Astrocyte (in vitro differentiated cells and primary cell): ENCODE results near the gene FAM184B. TPM values are rescaled to one million over a fixed set of nuclear protein-coding genes. Genes with fewer than 3 reads are reported as not detected.
A peak's percentile ranks its signal among the peaks of the same experiment; 100 is the strongest.

Source experiments
- DNase-seq: peaks from one replicate; pipeline ENCODE4 v3.0.0-alpha.2; 2010; ENCODE audit warnings: low read depth
- FAIRE-seq: peaks from 2 replicates; lab custom pipeline; 2011; peaks lifted over from hg19 to GRCh38; lab: Jason Lieb, UNC
- H2AFZ ChIP-seq: 2 replicates; pipeline ENCODE4 v1.6.0; 2012; ENCODE audit warnings: low read depth, low read length, inconsistent platforms
- H3K27ac ChIP-seq: 2 replicates; pipeline ENCODE4 v1.5.1; 2011; ENCODE audit warnings: low read depth, low read length, inconsistent platforms
- H3K27me3 ChIP-seq: 2 replicates; pipeline ENCODE4 v1.6.0; 2011; ENCODE audit warnings: low read length, inconsistent platforms; ENCODE audit not compliant: insufficient read depth
- H3K36me3 ChIP-seq: 2 replicates; pipeline ENCODE4 v1.5.1; 2011; ENCODE audit warnings: low read length, inconsistent platforms; ENCODE audit not compliant: insufficient read depth
- H3K4me1 ChIP-seq: 2 replicates; pipeline ENCODE4 v1.5.1; 2011; ENCODE audit warnings: low read length, inconsistent platforms; ENCODE audit not compliant: insufficient read depth
- H3K4me2 ChIP-seq: 2 replicates; pipeline ENCODE4 v1.6.0; 2012; ENCODE audit warnings: low read length, inconsistent platforms
- H3K4me3 ChIP-seq: 2 replicates; pipeline ENCODE4 v1.5.1; 2011; ENCODE audit warnings: low read depth, mild to moderate bottlenecking, low read length, inconsistent platforms; ENCODE audit not compliant: insufficient read depth
- H3K79me2 ChIP-seq: 2 replicates; pipeline ENCODE4 v1.6.0; 2012; ENCODE audit warnings: mild to moderate bottlenecking, low read length, inconsistent platforms; ENCODE audit not compliant: insufficient read depth
- H3K9ac ChIP-seq: 2 replicates; pipeline ENCODE4 v1.6.0; 2012; ENCODE audit warnings: mild to moderate bottlenecking, low read length, inconsistent platforms
- H3K9me3 ChIP-seq: 2 replicates; pipeline ENCODE4 v1.5.1; 2012; ENCODE audit warnings: low read depth, mild to moderate bottlenecking, low read length, inconsistent platforms; ENCODE audit not compliant: insufficient read depth
- H4K20me1 ChIP-seq: 2 replicates; pipeline ENCODE4 v1.6.0; 2012; ENCODE audit warnings: low read length, inconsistent platforms; ENCODE audit not compliant: insufficient read depth
- H3K27ac Mint-ChIP-seq: one replicate; pipeline ENCODE4 v1.8.0; 2021; ENCODE audit warnings: mild to moderate bottlenecking, mixed read lengths; ENCODE audit not compliant: unreplicated experiment
- H3K27me3 Mint-ChIP-seq: one replicate; pipeline ENCODE4 v1.8.0; 2021; ENCODE audit warnings: low read depth, mixed read lengths; ENCODE audit not compliant: unreplicated experiment
- H3K36me3 Mint-ChIP-seq: one replicate; pipeline ENCODE4 v1.8.0; 2021; ENCODE audit warnings: low read depth, mixed read lengths; ENCODE audit not compliant: unreplicated experiment
- H3K4me1 Mint-ChIP-seq: one replicate; pipeline ENCODE4 v1.8.0; 2021; ENCODE audit warnings: low read depth, mixed read lengths; ENCODE audit not compliant: unreplicated experiment
- H3K4me3 Mint-ChIP-seq: one replicate; pipeline ENCODE4 v1.8.0; 2021; ENCODE audit warnings: mild to moderate bottlenecking, moderate library complexity, mixed read lengths; ENCODE audit not compliant: unreplicated experiment
- H3K9me3 Mint-ChIP-seq: one replicate; pipeline ENCODE4 v1.8.0; 2021; ENCODE audit warnings: mild to moderate bottlenecking, mixed read lengths; ENCODE audit not compliant: unreplicated experiment
- EZH2 ChIP-seq: IDR thresholded peaks from 2 replicates; pipeline ENCODE4 v1.6.1; 2012; ENCODE audit warnings: mild to moderate bottlenecking, low read length, inconsistent platforms; ENCODE audit not compliant: insufficient read depth
- total RNA-seq: library from RNA; stranded (reverse); gene quantifications from 2 replicates; pipeline ENCODE4 v1.2.1, GENCODE V29; 2021
- TF ChIP-seq, protein P1 (sequence below): IDR thresholded peaks from 2 replicates; pipeline ENCODE4 v1.5.1; 2011; ENCODE audit warnings: low read depth, mild to moderate bottlenecking, inconsistent platforms, low read length, moderate library complexity; ENCODE audit not compliant: insufficient read depth

Gene FAM184B
- total RNA-seq, 1 donor from 2014 or later: 0.54 TPM

DNA sequence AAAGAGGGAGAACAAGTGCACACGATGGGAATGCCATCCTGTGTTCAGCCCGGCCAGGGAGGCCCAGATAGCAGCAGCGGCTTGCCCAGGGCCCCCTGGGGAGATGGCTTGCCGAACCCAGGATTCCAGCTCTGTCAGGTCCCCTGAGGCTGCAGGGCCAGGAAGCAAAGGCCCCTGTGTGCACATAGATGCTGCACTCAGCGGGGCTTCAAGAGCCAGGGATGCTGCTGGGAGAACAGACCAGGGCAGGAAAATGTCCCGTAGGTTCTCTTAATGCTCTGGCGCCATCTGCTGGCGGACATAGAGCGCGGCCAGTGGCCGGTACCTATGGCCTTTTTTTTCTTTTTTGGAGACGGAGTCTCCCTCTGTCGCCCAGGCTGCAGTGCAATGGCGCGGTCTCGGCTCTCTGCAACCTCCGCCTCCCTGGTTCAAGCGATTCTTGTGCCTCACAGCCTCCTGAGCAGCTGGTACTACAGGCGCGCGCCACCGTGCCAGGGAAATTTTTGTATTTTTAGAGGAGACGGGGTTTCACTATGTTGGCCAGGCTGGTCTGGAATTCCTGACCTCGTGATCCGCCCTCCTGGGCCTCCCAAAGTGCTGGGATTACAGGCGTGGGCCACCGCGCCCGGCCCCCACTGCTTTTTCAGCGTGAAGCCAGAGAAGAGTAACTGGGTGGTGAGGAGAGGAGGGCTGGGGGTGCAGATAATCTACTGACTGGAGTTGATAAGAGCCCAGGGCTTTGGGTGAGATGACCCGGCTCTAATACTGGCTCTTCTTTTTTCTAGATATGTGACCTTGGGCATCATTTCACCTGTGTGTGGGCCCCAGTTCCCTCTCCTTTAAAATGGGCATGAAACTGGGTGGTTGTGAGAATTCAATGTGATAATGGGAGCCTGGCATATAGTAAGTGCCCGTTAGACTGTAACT, 144.5 kb downstream of the FAM184B start:
- peak; percentile 34 for DNase-seq
- peaks cover 16% of the 10 kb centered on the region for H3K36me3 ChIP-seq
- no peak for FAIRE-seq
- H3K27me3 Mint-ChIP-seq: no peaks in the 10 kb centered on the region
- no peak overlapping the region for H3K9ac ChIP-seq
- no peak overlapping the region for H3K4me3 Mint-ChIP-seq
- no peak overlapping the region for H3K27ac Mint-ChIP-seq
- H4K20me1 ChIP-seq: peaks cover 21% of the 10 kb centered on the region
- H3K4me3 ChIP-seq: no peak overlapping the region
- H3K9me3 ChIP-seq: no peaks in the 10 kb centered on the region
- no peak overlapping the region for H3K27ac ChIP-seq
- no peak for TF ChIP-seq EZH2
- TF ChIP-seq, protein P1, sequence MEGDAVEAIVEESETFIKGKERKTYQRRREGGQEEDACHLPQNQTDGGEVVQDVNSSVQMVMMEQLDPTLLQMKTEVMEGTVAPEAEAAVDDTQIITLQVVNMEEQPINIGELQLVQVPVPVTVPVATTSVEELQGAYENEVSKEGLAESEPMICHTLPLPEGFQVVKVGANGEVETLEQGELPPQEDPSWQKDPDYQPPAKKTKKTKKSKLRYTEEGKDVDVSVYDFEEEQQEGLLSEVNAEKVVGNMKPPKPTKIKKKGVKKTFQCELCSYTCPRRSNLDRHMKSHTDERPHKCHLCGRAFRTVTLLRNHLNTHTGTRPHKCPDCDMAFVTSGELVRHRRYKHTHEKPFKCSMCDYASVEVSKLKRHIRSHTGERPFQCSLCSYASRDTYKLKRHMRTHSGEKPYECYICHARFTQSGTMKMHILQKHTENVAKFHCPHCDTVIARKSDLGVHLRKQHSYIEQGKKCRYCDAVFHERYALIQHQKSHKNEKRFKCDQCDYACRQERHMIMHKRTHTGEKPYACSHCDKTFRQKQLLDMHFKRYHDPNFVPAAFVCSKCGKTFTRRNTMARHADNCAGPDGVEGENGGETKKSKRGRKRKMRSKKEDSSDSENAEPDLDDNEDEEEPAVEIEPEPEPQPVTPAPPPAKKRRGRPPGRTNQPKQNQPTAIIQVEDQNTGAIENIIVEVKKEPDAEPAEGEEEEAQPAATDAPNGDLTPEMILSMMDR: peak; percentile 92
- no peaks in the 10 kb centered on the region for H3K79me2 ChIP-seq
- H3K27me3 ChIP-seq: no peaks in the 10 kb centered on the region
- peaks cover 1% of the 10 kb centered on the region for H3K36me3 Mint-ChIP-seq
- H3K4me1 Mint-ChIP-seq: no peaks in the 10 kb centered on the region
- H3K4me1 ChIP-seq: no peaks in the 10 kb centered on the region
- H3K9me3 Mint-ChIP-seq: no peaks in the 10 kb centered on the region
- no peak overlapping the region for H2AFZ ChIP-seq
- H3K4me2 ChIP-seq: no peak overlapping the region

DNA sequence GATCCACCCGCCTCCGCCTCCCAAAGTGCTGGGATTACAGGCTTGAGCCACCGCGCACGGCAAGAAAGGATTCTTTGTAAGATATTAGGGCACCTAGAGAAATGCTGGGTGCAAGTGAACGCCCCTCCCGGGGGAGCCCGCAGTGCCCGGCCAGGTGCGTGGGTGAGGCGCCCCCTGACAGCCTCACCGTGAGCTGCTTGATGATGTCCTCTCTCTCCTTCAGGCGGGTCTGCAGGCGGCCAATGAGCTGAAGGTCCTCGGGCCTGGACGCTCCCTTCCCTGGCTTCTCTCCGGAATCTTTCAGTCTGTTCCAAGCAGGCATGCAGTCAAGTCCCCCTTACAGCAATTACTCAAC, 145.1 kb downstream of the FAM184B start:
- FAIRE-seq (no peak), DNase-seq (no peak)
- no peaks in the 10 kb centered on the region for H3K9me3 ChIP-seq
- peaks cover 28% of the 10 kb centered on the region for H4K20me1 ChIP-seq
- no peak overlapping the region for H3K4me2 ChIP-seq
- no peak overlapping the region for H3K4me3 Mint-ChIP-seq
- no peaks in the 10 kb centered on the region for H3K79me2 ChIP-seq
- H3K27me3 Mint-ChIP-seq: no peaks in the 10 kb centered on the region
- no peak overlapping the region for H3K4me3 ChIP-seq
- H3K4me1 ChIP-seq: no peaks in the 10 kb centered on the region
- no peaks in the 10 kb centered on the region for H3K27me3 ChIP-seq
- no peaks in the 10 kb centered on the region for H3K4me1 Mint-ChIP-seq
- no peak overlapping the region for H2AFZ ChIP-seq
- H3K9me3 Mint-ChIP-seq: no peaks in the 10 kb centered on the region
- peaks cover 1% of the 10 kb centered on the region for H3K36me3 Mint-ChIP-seq
- no peak overlapping the region for H3K27ac ChIP-seq
- H3K9ac ChIP-seq: no peak overlapping the region
- peaks cover 22% of the 10 kb centered on the region for H3K36me3 ChIP-seq
- no peak overlapping the region for H3K27ac Mint-ChIP-seq
- TF ChIP-seq, protein P1: no peak
- no peak for TF ChIP-seq EZH2

DNA sequence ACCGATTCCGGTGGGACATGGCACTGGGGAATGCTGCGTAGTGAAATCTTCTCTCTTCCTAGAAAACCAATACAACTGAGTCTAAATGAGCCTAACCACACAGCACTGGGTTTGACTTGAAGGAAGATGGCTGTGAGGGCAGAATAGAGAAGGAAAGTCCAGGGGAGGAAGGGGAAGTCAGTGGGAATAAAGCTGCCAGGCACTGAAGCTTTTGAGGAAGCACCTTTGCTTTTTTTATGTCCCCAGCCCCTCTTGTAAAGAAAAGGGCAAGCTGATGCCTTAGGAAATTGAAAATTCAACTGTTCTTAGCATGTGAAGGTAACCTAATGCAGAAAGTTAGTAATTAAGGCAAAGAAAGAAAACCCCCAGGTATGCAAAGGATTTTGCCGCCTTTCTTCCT, 146.4 kb downstream of the FAM184B start:
- Mint-ChIP-seq H3K36me3 (peaks cover 3% of the 10 kb centered on the region), H3K9me3 (no peaks in the 10 kb centered on the region), H3K4me3 (no peak overlapping the region), H3K27ac (no peak overlapping the region), H3K4me1 (no peaks in the 10 kb centered on the region), H3K27me3 (no peaks in the 10 kb centered on the region)
- TF ChIP-seq, protein P1: no peak
- TF ChIP-seq EZH2: no peak
- FAIRE-seq: no peak
- no peaks in the 10 kb centered on the region for H3K4me1 ChIP-seq
- H3K4me3 ChIP-seq: no peak overlapping the region
- H3K4me2 ChIP-seq: no peak overlapping the region
- H2AFZ ChIP-seq: no peak overlapping the region
- H3K27me3 ChIP-seq: no peaks in the 10 kb centered on the region
- H3K27ac ChIP-seq: no peak overlapping the region
- no peaks in the 10 kb centered on the region for H3K9me3 ChIP-seq
- H3K36me3 ChIP-seq: peaks cover 33% of the 10 kb centered on the region
- DNase-seq: no peak
- H3K79me2 ChIP-seq: peaks cover 7% of the 10 kb centered on the region
- H3K9ac ChIP-seq: no peak overlapping the region
- peaks cover 34% of the 10 kb centered on the region for H4K20me1 ChIP-seq
